ENCODE data around the gene TNFRSF8.

DNA sequence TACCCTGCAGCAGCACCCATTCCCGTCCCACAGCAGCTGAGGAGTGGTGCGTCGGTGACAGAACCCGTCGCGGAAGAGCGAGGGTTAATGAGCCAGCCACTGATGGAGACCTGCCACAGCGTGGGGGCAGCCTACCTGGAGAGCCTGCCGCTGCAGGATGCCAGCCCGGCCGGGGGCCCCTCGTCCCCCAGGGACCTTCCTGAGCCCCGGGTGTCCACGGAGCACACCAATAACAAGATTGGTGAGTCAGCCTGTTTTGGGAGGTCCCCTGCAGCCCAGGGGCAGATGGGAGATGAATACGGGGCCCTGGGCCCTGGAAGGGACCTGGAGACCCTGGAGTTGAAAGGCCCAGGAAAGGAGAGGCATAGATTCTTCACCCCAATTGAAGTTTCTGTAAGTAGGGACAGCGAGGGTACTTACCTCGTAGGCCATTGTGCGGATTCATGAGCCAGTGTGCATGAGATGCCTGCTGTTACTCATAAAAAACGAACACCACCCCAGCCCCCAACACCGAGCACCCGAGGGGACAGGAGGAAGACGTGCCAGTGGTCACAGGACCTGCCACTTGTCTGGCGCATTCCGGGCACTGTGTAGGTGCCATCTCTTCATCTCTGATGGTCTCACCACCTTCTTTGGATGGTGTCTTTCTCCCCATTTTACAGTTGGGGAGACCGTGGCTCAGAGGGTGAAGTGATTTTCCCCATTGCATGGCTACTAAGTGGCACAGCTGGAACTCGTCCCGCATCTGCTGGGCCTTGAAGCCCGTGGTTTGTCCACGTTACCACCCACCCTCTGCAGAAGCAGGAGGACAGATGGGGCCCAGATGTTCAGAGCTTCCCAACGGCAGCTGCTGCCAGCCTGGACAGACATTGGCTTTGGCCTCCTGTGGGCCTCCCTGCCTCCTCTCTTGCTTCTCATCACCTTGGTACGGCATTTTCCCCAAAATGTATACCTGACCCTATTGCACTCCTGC lies 75.4 kb downstream of the TNFRSF8 start:
- TF ChIP-seq POLR2A (IDR thresholded peaks at IDR 0.05), result no peak
- TF ChIP-seq, protein P1, sequence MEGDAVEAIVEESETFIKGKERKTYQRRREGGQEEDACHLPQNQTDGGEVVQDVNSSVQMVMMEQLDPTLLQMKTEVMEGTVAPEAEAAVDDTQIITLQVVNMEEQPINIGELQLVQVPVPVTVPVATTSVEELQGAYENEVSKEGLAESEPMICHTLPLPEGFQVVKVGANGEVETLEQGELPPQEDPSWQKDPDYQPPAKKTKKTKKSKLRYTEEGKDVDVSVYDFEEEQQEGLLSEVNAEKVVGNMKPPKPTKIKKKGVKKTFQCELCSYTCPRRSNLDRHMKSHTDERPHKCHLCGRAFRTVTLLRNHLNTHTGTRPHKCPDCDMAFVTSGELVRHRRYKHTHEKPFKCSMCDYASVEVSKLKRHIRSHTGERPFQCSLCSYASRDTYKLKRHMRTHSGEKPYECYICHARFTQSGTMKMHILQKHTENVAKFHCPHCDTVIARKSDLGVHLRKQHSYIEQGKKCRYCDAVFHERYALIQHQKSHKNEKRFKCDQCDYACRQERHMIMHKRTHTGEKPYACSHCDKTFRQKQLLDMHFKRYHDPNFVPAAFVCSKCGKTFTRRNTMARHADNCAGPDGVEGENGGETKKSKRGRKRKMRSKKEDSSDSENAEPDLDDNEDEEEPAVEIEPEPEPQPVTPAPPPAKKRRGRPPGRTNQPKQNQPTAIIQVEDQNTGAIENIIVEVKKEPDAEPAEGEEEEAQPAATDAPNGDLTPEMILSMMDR (IDR thresholded peaks at IDR 0.05), result no peak

Data from adrenal gland (tissue), 5 donors.